Smooth muscle cell (in vitro differentiated cells): ENCODE measurements around the gene FCHO2. TPM values are rescaled to one million over a fixed set of nuclear protein-coding genes. Genes with fewer than 3 reads are reported as not detected.
"Not testable (repeated sequence)": the region's sequence is repeated elsewhere in the genome, so short reads cannot be mapped to it uniquely, and the experiment has no call there.

Experiments used
- DNase-seq: peaks from one replicate; lab custom pipeline; 2025; ENCODE audit not compliant: unreplicated experiment; lab: John Stamatoyannopoulos, UW
- H2AFZ ChIP-seq: fragments of 200-600 bp; sonication (generic); 2 replicates; pipeline ENCODE4 v1.6.0; 2016; ENCODE audit warnings: antibody characterized with exemption, low read depth, mild to moderate bottlenecking
- H3F3A ChIP-seq: fragments of 200-600 bp; sonication (generic); 2 replicates; pipeline ENCODE4 v1.6.0; 2017; ENCODE audit warnings: antibody characterized with exemption, low read depth
- H3K27ac ChIP-seq: fragments of 200-600 bp; sonication (generic); 2 replicates; pipeline ENCODE4 v1.5.1; 2016; ENCODE audit warnings: low read depth, mild to moderate bottlenecking
- H3K27me3 ChIP-seq: fragments of 200-600 bp; sonication (generic); 2 replicates; pipeline ENCODE4 v1.6.1; 2016; ENCODE audit warnings: low read depth, mild to moderate bottlenecking
- H3K36me3 ChIP-seq: fragments of 200-600 bp; sonication (generic); 2 replicates; pipeline ENCODE4 v1.5.1; 2016; ENCODE audit warnings: low read depth
- H3K4me1 ChIP-seq: fragments of 200-600 bp; sonication (generic); 2 replicates; pipeline ENCODE4 v1.5.1; 2016; ENCODE audit warnings: low read depth
- H3K4me2 ChIP-seq: fragments of 200-600 bp; sonication (generic); 2 replicates; pipeline ENCODE4 v1.6.0; 2016; ENCODE audit warnings: mild to moderate bottlenecking
- H3K4me3 ChIP-seq: fragments of 200-600 bp; sonication (generic); 2 replicates; pipeline ENCODE4 v1.5.1; 2016; ENCODE audit warnings: mild to moderate bottlenecking
- H3K79me2 ChIP-seq: fragments of 200-600 bp; sonication (generic); 2 replicates; pipeline ENCODE4 v1.6.0; 2016; ENCODE audit warnings: low read depth, mild to moderate bottlenecking
- H3K9ac ChIP-seq: fragments of 200-600 bp; sonication (generic); 2 replicates; pipeline ENCODE4 v1.6.0; 2016; ENCODE audit warnings: low read depth
- H3K9me3 ChIP-seq: fragments of 200-600 bp; sonication (generic); replicated peaks from 2 replicates; pipeline ENCODE4 v1.5.1; 2016; ENCODE audit warnings: low read depth
- H4K20me1 ChIP-seq: fragments of 200-600 bp; sonication (generic); 2 replicates; pipeline ENCODE4 v1.6.0; 2016; ENCODE audit warnings: low read depth
- CTCF ChIP-seq: fragments of 200-600 bp; sonication (generic); IDR thresholded peaks from 2 replicates; pipeline ENCODE4 v1.5.1; 2017; ENCODE audit warnings: borderline replicate concordance, mild to moderate bottlenecking, antibody characterized with exemption; ENCODE audit not compliant: insufficient read depth, poor library complexity, severe bottlenecking
- WGBS: methylation state at CpG from one replicate; pipeline ENCODE4 v1.1.7; 2016; ENCODE audit warnings: low lambda C conversion rate; 5-methylcytosine and 5-hydroxymethylcytosine counted together
- polyA plus RNA-seq: library from polyadenylated mRNA; unstranded; fragments of >200 nt; fragmentation: Nextera tagmentation; extraction: Ambion mirVana; gene quantifications from 2 replicates; pipeline ENCODE4 v1.2.1, GENCODE V29; 2016
- total RNA-seq: library from RNA; depleted of rRNA; stranded (reverse); fragments of >200 nt; gene quantifications from 2 replicates; pipeline ENCODE4 v1.2.3, GENCODE V29; 2014

Gene FCHO2
- total and polyA plus RNA-seq, 2 experiments from 2014 or later = 4.9 to 27.8 TPM

- peaks cover 3% of the 10 kb centered on the region for H3F3A ChIP-seq
- no peak for TF ChIP-seq CTCF
- H3K9me3 ChIP-seq = no peaks in the 10 kb centered on the region
- peaks cover 65% of the 10 kb centered on the region for H4K20me1 ChIP-seq
- WGBS = 98% methylated on average over 1 of the region's 1 CpG
- H3K36me3 ChIP-seq = no peaks in the 10 kb centered on the region
- H3K27me3 ChIP-seq = no peaks in the 10 kb centered on the region
- H3K4me3 ChIP-seq = no peak overlapping the region
- no peak for DNase-seq
- H3K79me2 ChIP-seq = peaks cover 76% of the 10 kb centered on the region
- H2AFZ ChIP-seq = no peak overlapping the region
- no peak overlapping the region for H3K27ac ChIP-seq
- H3K9ac ChIP-seq = no peak overlapping the region
- H3K4me1 ChIP-seq = peaks cover 21% of the 10 kb centered on the region
- H3K4me2 ChIP-seq = no peak overlapping the region
These were observed 3.4 kb downstream of the FCHO2 start for GRCh38 chr5:72959257-72959656.

GRCh38 chr5:72974481-72974880 is 18.6 kb downstream of the FCHO2 start:
- H3K4me3 ChIP-seq, H3K27ac ChIP-seq, H3K4me2 ChIP-seq, H3K36me3 ChIP-seq, H3K9me3 ChIP-seq, H2AFZ ChIP-seq, H3F3A ChIP-seq, DNase-seq, H3K9ac ChIP-seq, H3K27me3 ChIP-seq, H3K4me1 ChIP-seq: not testable (repeated sequence)
- WGBS = 92% methylated on average over 4 of the region's 5 CpGs
- peaks cover 21% of the 10 kb centered on the region for H3K79me2 ChIP-seq
- H4K20me1 ChIP-seq = peaks cover 28% of the 10 kb centered on the region

- not testable (repeated sequence) for H3K27ac ChIP-seq, H3K9me3 ChIP-seq, DNase-seq, H2AFZ ChIP-seq, H3K4me3 ChIP-seq, H3K9ac ChIP-seq, H3K27me3 ChIP-seq, H3K4me1 ChIP-seq, H3F3A ChIP-seq, H3K36me3 ChIP-seq, H3K4me2 ChIP-seq
- H4K20me1 ChIP-seq = peaks cover 47% of the 10 kb centered on the region
- 92% methylated on average over 1 of the region's 1 CpG for WGBS
- peaks cover 34% of the 10 kb centered on the region for H3K79me2 ChIP-seq
These were observed 21.0 kb downstream of the FCHO2 start for GRCh38 chr5:72976810-72977209.

GRCh38 chr5:72985719-72986118 is 29.9 kb downstream of the FCHO2 start:
- Histone ChIP-seq H3K4me2 (no peak overlapping the region), H3K4me1 (no peaks in the 10 kb centered on the region), H4K20me1 (peaks cover 74% of the 10 kb centered on the region), H3K27ac (no peak overlapping the region), H3K4me3 (no peak overlapping the region), H3K36me3 (no peaks in the 10 kb centered on the region), H3F3A (no peaks in the 10 kb centered on the region), H3K9ac (no peak overlapping the region), H2AFZ (no peak overlapping the region), H3K9me3 (no peaks in the 10 kb centered on the region), H3K27me3 (no peaks in the 10 kb centered on the region), H3K79me2 (peaks cover 8% of the 10 kb centered on the region)
- no peak for DNase-seq
- 97% methylated on average over 1 of the region's 1 CpG for WGBS
- no peak for TF ChIP-seq CTCF

GRCh38 chr5:72988769-72989168 is 32.9 kb downstream of the FCHO2 start:
- no peak overlapping the region for H3K4me2 ChIP-seq
- H3K79me2 ChIP-seq = peaks cover 4% of the 10 kb centered on the region

More at GRCh38 chr5:72988769-72989168, 32.9 kb downstream of the FCHO2 start:
- H3K27me3 ChIP-seq = no peaks in the 10 kb centered on the region
- H3K36me3 ChIP-seq = peaks cover 1% of the 10 kb centered on the region
- H3K9me3 ChIP-seq = peaks cover 4% of the 10 kb centered on the region
- no peak overlapping the region for H3K9ac ChIP-seq
- H2AFZ ChIP-seq = no peak overlapping the region
- TF ChIP-seq CTCF = no peak
- DNase-seq = no peak
- WGBS = 52% methylated on average over 1 of the region's 1 CpG
- H3F3A ChIP-seq = no peaks in the 10 kb centered on the region
- H4K20me1 ChIP-seq = peaks cover 47% of the 10 kb centered on the region
- no peak overlapping the region for H3K4me3 ChIP-seq
- no peaks in the 10 kb centered on the region for H3K4me1 ChIP-seq
- H3K27ac ChIP-seq = no peak overlapping the region
